Embryonic facial prominence (tissue), 1 donor: Measurements from ENCODE around the gene SERPINA4.

Source experiments
- DNase-seq: peaks from one replicate; pipeline ENCODE4 v3.0.0-alpha.2; 2016; ENCODE audit errors: extremely low spot score

SERPINA4 gene

GRCh38 chr14:94615823-94616570 is 54.8 kb downstream of the SERPINA4 start:
- no peak for DNase-seq

GRCh38 chr14:94617366-94617941 is 56.2 kb downstream of the SERPINA4 start:
- DNase-seq, result no peak

- DNase-seq, result no peak
Measured at GRCh38 chr14:94617988-94618822, 57.0 kb downstream of the SERPINA4 start.

GRCh38 chr14:94619297-94619696 is 58.1 kb downstream of the SERPINA4 start:
- no peak for DNase-seq
